ENCODE data around the gene SLC25A20. TPM values are rescaled to one million over a fixed set of nuclear protein-coding genes. Genes with fewer than 3 reads are reported as not detected.
"Not testable (repeated sequence)": the region's sequence is repeated elsewhere in the genome, so short reads cannot be mapped to it uniquely, and the experiment has no call there.

SLC25A20 gene
- polyA plus RNA-seq, 2 of the 4 experiments (the other 2 are of a cell fraction): 13.5 to 22.4 TPM

- TF ChIP-seq ELK1 (IDR thresholded peaks at IDR 0.05; ENCODE audit: low read depth, low read length) (no peak), MAX (IDR thresholded peaks at IDR 0.05) (peak; percentile 51), HDAC2 (IDR thresholded peaks at IDR 0.05) (no peak), HOXB5 (CRISPR knock-in tag; IDR thresholded peaks at IDR 0.05) (peak; percentile 60; the same call in 1 of the 2 replicates), FOSB (CRISPR knock-in tag; IDR thresholded peaks at IDR 0.05) (no peak), GATA3 (IDR thresholded peaks at IDR 0.05; ENCODE audit: borderline replicate concordance) (0 out of 2 replicates have a peak, but pooled peaks have one; percentile 9), MYC (IDR thresholded peaks at IDR 0.05; ENCODE audit: borderline replicate concordance, low read length) (no peak), EP300 (IDR thresholded peaks at IDR 0.05) (no peak), SREBF2 (IDR thresholded peaks at IDR 0.05) (no peak), POLR2A (IDR thresholded peaks at IDR 0.05; ENCODE audit: low read length) (peak; percentile 81), ZSCAN20 (CRISPR knock-in tag; IDR thresholded peaks at IDR 0.05) (no peak), ESRRA (IDR thresholded peaks at IDR 0.05; ENCODE audit: borderline replicate concordance, low read length) (no peak)
These were observed 19.9 kb upstream of the SLC25A20 start, which contains the start of gene ARIH2 (continued) for GRCh38 chr3:48918388-48919214.

GRCh38 chr3:48915296-48915695 lies 16.6 kb upstream of the SLC25A20 start:
- ChIA-PET POLR2A (no interaction called here), CTCF (no interaction called here)
- no peak for FAIRE-seq
- no peaks in the 10 kb centered on the region for H3K9me3 ChIP-seq
- no peak overlapping the region for H3K4me2 ChIP-seq
- no peak for ATAC-seq
- 0 out of 3 replicates have a peak, but pooled peaks cover 3% of the 10 kb centered on the region for H3K4me1 ChIP-seq
- TF ChIP-seq JUN (IDR thresholded peaks at IDR 0.05) (no peak), EHF (CRISPR knock-in tag; IDR thresholded peaks at IDR 0.05) (no peak), ATOH8 (CRISPR knock-in tag; IDR thresholded peaks at IDR 0.05; ENCODE audit: low read depth) (no peak), KDM1A (IDR thresholded peaks at IDR 0.05; ENCODE audit: low read depth) (no peak), CHD4 (IDR thresholded peaks at IDR 0.05; ENCODE audit: borderline replicate concordance) (no peak), HOXA7 (CRISPR knock-in tag; IDR thresholded peaks at IDR 0.05) (no peak), HOXB5 (CRISPR knock-in tag; IDR thresholded peaks at IDR 0.05) (no peak), NR3C1 (IDR thresholded peaks at IDR 0.05) (no peak), SREBF2 (IDR thresholded peaks at IDR 0.05) (no peak), CBX8 (IDR thresholded peaks at IDR 0.05) (no peak), PHF8 (IDR thresholded peaks at IDR 0.05; ENCODE audit: borderline replicate concordance, low read depth) (no peak), REST (IDR thresholded peaks at IDR 0.05) (no peak), HEYL (CRISPR knock-in tag; IDR thresholded peaks at IDR 0.05) (no peak), SMC3 (IDR thresholded peaks at IDR 0.05) (no peak), MAZ (IDR thresholded peaks at IDR 0.05; ENCODE audit: borderline replicate concordance, low read depth, low read length) (no peak), ESRRA (IDR thresholded peaks at IDR 0.05; ENCODE audit: borderline replicate concordance, low read length) (no peak), FOSL2 (IDR thresholded peaks at IDR 0.05) (no peak), FOSL2 (CRISPR knock-in tag; IDR thresholded peaks at IDR 0.05) (no peak), NFE2L2 (conservative IDR thresholded peaks at IDR 0.05; ENCODE audit: low read length) (no peak), TP53 (CRISPR knock-in tag; IDR thresholded peaks at IDR 0.05) (no peak)
- 88% methylated on average over 1 of the region's 1 CpG for WGBS (ENCODE audit: missing lambda C conversion rate)
- no peak overlapping the region for H3K4me3 ChIP-seq
- DNase-seq (ENCODE audit: low read depth in 1 of 2, low spot score in 1 of 2): no peak
- no peak overlapping the region for H3K27ac ChIP-seq

GRCh38 chr3:48907026-48907425 lies 8.3 kb upstream of the SLC25A20 start:
- H3K27ac ChIP-seq; CTCF ChIA-PET; H3K4me3 ChIP-seq; ATAC-seq; DNase-seq (ENCODE audit: low read depth in 1 of 2, low spot score in 1 of 2); H3K4me1 ChIP-seq; FAIRE-seq; H3K4me2 ChIP-seq; POLR2A ChIA-PET; H3K9me3 ChIP-seq: not testable (repeated sequence)
- 91% methylated on average over 13 of the region's 13 CpGs for WGBS (ENCODE audit: missing lambda C conversion rate)

All from A549 (cell line).